ENCODE results near the gene PPCDC.

DNA sequence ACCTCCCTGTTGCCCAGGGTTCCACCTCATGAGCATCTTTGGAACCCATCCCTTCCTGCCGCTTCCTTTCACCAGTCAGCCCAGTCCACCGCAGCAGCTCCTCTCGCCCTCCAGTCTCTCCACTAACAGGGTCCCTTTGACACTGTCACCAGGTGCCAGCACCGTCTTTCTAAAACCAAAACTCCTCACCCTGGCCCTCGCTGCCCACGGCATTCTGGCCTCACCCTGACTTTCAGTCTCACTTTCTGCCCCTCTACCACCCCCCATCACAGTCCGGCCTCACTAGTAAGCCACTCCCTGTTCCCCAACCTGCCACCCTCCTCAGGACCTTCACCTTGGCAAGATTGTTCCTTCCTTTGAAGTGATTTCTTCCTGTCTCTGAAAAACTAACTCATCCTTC, 4.2 kb downstream of the PPCDC start:
- TF ChIP-seq, protein P1, sequence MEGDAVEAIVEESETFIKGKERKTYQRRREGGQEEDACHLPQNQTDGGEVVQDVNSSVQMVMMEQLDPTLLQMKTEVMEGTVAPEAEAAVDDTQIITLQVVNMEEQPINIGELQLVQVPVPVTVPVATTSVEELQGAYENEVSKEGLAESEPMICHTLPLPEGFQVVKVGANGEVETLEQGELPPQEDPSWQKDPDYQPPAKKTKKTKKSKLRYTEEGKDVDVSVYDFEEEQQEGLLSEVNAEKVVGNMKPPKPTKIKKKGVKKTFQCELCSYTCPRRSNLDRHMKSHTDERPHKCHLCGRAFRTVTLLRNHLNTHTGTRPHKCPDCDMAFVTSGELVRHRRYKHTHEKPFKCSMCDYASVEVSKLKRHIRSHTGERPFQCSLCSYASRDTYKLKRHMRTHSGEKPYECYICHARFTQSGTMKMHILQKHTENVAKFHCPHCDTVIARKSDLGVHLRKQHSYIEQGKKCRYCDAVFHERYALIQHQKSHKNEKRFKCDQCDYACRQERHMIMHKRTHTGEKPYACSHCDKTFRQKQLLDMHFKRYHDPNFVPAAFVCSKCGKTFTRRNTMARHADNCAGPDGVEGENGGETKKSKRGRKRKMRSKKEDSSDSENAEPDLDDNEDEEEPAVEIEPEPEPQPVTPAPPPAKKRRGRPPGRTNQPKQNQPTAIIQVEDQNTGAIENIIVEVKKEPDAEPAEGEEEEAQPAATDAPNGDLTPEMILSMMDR (IDR thresholded peaks at IDR 0.05; ENCODE audit: low read length) = no peak
- no peak for TF ChIP-seq EZH2 (optimal IDR thresholded peaks at IDR 0.05; ENCODE audit: low read depth, low read length)

Data from MM.1S (cell line).